SHP77 (cell line): ENCODE data around the gene MAGI2.

ENCODE experiments used
- DNase-seq, 2 experiments: peaks; one replicate each; lab custom pipeline; 2025; lab: John Stamatoyannopoulos, UW

Gene MAGI2

GRCh38 chr7:78179211-78179610 is 1274.3 kb downstream of the MAGI2 start:
- no peak for DNase-seq

GRCh38 chr7:78178319-78178718 is 1275.1 kb downstream of the MAGI2 start:
- no peak for DNase-seq

DNA sequence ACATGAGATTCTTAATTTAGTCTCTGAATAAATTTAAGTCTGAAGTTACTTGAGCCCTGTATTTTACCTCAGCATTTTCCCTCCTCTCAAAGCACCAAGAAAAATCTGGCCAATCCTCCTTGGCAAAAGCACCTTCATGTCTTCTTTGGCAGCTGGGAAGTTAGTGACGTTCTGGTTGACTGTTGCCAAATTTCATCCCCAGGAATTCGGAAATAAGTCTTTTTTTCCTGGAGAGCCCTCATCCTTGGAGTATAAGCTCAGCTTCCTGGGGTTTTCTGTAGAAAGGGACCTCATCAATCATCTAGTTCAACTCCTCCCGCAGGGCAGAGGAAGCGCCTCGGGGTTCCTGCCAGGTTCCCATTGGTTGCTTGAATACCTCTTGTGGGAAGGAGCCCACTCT is 1277.3 kb downstream of the MAGI2 start:
- DNase-seq = no peak

GRCh38 chr7:78175330-78176100 is 1278.0 kb downstream of the MAGI2 start:
- DNase-seq = no peak

DNA sequence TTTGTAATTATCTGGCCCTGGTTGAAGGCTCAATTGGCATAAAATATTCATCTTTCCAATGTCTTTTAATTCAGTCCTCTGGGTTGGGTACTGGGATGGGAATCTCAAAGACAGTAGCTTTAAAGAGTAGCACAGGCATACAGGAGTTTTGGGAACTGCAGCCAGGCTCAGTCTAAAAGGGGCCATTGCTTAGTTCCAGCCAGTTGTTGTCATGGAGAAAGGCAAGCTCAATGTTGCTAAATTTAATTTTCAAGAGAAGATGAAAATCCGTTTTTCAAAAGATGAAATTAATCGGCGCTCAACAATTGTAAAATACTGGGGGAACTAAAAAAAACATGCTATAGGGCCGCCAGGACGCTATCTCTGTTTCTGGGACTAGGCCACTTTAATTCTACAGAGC is 1279.8 kb downstream of the MAGI2 start:
- no peak for DNase-seq

GRCh38 chr7:78172933-78173591 is 1280.4 kb downstream of the MAGI2 start:
- no peak for DNase-seq

- DNase-seq = no peak
Measured at GRCh38 chr7:78172267-78172757, 1281.2 kb downstream of the MAGI2 start.

DNA sequence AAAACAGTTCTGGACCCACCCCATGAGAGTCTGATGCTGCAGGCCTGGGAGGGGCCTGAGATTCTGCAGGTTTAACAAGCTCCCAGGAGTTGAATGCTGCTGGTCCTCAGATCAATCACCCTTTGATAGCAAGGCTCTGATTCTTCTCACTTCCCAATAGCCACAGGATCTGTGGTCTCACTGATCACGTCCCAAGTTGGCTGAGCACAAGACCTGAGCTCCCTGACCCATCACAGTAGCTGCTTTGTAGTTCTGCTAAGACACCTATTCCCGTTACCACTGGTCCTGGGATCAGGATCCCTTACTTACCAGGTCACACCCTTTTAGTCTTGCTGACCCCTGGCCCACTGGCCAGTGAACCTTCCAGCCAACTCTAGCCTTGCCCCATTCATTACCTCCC is 1282.1 kb downstream of the MAGI2 start:
- no peak for DNase-seq

DNA sequence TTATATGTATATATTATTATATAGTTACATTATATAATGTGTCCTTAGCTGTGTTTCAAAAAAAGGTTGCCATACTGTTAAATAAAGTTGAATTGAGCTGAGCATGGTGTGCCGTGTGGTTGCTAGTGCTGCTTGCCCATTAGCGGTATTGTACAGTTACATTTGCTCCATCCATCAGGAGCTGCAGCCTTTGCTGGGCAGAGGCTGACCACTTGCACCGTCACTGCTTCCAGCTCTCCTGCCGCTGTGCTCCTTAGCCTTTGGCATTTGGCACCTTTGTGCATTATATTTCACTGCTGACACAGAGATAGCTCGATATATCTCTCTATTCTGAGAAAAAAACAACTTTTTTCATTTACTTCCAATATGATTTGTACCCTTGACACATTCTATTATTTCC is 1282.7 kb downstream of the MAGI2 start:
- DNase-seq = no peak

DNA sequence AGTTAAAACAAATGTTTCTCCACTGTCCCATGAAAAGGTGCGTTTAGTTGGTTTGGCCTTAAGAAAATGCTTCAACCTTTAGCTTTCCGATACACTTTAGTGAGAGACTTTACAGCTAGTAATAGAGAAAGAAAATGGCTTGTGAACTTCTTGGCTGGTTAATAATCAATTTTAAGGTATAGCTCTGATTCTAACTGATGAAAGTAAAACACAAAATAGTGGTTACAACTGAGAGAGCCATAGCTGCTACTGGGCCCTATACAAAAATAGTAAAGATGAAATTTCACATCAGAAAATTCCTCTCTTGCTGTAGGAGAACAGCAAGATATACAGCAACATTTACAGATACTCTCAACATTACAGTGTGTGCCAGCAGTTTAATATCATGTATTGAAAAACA is 1283.5 kb downstream of the MAGI2 start:
- no peak for DNase-seq

DNA sequence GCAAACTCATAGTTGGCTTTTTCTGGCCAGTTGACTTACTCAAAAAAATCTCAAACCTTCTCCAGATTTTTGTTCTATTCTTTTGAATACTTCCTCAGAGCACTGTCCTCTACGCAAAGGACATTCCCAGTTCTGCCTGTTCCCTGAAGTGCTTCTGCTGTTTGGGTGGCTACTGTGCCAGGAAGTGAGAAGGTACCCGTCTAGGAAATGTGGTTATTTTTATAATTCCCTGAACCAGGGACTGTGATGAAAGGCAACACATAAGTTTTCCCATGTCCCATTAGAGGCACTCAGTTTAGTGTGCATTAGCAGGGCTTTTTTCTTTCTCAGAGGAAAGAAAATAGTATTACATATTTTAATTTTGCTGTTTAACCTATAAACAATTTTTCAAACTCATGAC is 1284.6 kb downstream of the MAGI2 start:
- DNase-seq = no peak

GRCh38 chr7:78167860-78168259 is 1285.6 kb downstream of the MAGI2 start:
- DNase-seq = no peak

- no peak for DNase-seq
Measured at GRCh38 chr7:78165854-78166253, 1287.6 kb downstream of the MAGI2 start.

DNA sequence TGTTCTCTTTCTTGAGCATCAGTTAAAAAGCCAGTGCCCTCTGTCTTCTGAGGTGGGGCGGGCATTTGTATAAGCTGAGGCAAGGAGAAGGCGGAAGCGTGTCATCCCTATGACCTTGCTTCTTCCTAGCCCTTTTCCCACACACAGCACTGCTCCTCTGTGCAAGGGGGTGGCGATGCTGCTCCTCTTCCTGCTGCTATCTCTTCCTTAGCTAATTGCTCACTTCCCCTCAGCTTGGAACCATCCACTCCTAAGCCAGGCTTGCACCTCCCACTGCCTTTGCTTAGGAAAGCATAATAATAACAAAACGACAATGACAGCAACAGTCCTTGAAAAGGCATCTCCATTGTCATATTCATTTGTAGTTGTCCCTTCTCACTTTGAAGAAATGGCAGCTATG is 1288.0 kb downstream of the MAGI2 start:
- DNase-seq = no peak

- no peak for DNase-seq
Measured at GRCh38 chr7:78164459-78164858, 1289.0 kb downstream of the MAGI2 start.

DNA sequence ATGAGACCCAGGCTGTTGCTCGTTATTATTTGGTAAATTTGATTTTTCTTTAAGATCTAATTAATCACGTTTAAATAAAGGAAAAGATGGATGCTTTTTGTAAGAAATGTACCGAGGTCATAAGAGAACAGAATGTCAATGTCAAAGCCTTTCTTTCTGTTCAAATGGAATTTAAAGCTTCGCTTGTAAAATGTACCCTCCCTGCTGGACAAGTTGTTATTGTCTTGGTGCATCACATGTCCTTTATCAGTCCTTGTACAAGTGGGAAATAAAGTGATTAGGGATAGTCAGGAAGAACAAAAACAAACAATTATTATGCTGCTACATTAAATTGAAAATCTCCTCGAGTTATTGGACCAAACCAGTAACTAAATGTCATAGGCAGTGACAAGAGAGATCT is 1291.7 kb downstream of the MAGI2 start:
- DNase-seq = no peak

DNA sequence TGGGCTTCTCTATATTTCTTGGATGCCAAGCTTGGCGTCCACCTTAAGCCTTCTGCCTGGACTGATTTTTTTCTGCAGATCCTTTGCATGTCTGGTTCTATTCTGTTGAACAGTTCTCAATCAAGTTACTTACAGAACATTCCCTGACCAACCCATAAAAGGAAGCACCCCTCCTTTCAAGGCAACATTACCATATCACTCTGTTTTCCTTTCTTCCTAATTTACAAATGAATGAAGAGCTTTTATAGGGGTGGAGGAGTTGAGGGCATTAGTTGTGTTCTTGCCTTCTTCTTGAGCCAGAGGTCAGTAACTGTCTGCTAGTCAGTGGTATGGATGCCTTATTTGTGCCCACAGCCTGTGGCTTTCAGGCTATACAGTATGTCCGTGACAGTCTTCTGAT is 1293.9 kb downstream of the MAGI2 start:
- no peak for DNase-seq

- DNase-seq = no peak
Measured at GRCh38 chr7:78153285-78153684, 1300.2 kb downstream of the MAGI2 start.

- no peak for DNase-seq
Measured at GRCh38 chr7:78151229-78151628, 1302.2 kb downstream of the MAGI2 start.

DNA sequence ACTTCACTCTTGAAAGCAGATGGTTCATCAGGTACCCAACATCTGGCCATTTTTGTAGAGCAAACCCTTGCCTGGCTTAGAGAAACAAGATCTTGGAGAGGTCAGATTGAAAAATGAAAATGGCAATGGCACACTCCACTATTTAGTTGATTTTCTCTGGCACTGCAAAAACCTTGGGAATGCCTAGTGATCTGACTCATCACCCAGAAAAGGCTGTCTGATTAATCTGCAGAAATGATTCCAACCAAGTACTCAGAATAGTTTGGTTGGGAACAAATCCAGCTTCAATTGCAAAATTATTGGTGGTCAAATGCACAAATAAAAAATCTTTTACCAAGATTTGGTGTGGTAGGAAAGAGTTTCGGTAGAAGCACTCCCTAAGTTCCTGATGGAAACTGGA is 1303.7 kb downstream of the MAGI2 start:
- no peak for DNase-seq

DNA sequence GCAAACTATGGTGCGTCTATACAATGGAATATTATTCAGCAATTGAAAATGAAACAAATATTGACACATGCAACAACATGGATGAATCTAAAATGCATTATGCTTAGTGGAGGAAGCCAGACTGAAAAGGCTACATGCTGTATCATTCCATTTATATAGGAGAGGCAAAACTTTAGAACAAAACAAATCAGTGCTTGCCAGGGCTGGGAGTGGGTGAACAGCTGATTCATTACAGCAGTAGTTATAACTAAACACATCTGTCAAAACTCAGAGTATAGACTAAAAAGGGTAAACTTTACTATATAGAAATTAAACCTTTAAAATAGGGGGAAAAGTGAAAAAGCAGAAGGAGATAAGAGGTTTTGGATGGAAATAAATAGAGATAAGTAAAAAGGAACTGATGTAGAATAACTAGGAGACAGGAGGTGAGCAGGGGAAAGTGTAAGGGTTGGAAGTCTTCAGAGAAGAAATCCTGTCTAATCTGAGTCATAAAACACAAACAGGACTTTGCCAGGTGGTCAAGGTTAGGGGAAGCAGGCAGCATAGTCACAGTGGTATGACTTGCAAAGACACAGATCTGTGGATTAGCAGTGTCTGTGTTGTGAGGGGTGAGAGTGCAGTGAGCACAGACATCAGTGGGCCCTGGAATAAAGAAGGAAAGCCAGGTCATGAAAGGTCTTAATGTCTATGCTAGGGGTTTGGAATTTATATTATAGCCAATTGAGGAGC is 1305.1 kb downstream of the MAGI2 start:
- no peak for DNase-seq

GRCh38 chr7:78146546-78146945 is 1306.9 kb downstream of the MAGI2 start:
- DNase-seq = no peak

DNA sequence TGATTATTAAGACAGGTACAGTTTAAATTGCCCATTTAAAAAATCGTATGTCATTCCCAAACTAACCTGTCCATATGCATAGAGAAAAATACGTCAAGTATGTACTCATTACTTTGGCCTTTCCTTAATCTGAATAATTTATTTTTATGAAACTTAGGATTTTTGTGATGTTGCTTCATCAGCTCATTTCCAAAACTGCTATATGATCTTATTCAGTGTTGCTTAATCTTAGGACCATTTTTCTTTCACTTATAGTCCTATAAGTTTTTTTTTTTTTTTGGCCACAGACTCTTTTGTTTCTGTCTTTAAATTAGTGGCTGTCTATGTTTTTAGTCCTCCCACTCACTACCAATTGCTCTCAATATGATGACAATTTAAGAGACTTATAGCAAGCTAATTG is 1309.8 kb downstream of the MAGI2 start:
- DNase-seq = no peak
